CD1c-positive myeloid dendritic cell (primary cell): ENCODE results near the gene PPME1.

Experiments
- DNase-seq: peaks from one replicate; pipeline ENCODE4 v3.0.0-alpha.2; 2016; ENCODE audit errors: extremely low spot score

PPME1 gene

DNA sequence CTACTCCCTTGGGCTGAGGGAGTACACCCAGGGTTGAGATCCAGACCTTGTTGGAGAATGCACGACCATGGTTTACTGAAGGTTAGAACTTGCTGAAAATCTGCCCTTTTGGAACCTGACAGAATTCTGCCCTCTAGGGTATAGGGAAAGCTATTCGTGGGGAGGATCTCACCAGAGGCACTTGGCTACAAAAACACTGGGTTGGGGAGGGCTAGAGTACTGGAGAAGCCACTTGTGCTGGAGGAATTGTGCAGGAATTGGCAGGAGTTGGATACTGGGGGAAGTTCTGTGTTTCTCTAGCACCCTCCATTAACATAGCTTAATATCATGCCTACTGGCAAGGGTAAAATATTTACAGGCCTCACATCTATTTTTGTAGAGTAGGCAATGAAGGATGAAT lies 55.8 kb downstream of the PPME1 start:
- no peak for DNase-seq

DNA sequence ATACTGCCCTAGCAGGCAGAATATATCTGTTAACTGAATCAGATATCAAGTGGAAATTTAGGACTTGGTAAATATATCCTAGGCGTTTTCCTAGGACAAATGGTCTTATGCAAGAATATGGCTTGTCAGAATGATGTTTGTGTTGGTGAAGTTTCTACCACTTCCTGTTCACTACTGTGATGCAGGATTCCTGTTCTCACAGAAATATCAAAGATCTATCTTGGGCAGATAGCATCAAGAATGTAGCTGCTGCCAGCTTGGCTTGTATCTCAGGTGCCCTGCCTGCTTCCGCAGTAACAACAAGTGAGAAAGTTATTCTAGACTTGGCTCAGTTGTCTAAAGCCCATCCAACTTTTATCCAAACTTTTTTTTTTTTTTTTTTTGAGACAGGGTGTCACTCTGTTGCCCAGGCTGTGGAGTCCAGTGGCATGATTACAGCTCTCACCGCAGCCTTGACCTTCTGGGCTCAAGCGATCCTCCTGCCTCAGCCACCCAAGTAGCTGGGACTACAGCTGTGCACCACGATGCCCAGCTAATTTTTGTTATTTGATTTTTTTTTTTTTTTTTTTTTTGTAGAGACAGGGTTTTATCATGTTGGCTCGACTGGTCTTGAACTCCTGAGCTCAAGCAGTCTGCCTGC lies 61.3 kb downstream of the PPME1 start:
- DNase-seq: no peak

DNA sequence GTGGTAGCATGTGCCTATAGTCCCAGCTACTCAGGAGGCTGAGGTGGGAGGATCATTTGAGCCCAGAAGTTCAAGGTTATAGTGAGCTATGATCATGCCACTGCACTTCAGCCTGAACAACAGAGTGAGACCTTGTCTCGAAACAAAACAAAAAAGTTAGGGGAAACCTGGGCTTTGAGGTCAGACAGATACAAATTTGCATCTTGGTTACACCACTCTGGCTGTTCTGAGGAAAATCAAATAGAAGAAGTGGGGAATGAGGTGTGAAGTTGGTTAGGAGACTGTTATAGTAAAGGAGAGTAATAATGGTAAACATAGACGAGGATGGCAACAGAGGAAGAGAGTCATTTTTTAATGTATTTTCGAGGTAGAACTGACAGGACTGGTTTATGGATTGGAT lies 62.6 kb downstream of the PPME1 start:
- no peak for DNase-seq

- no peak for DNase-seq
Observed at GRCh38 chr11:74235121-74235520, 64.0 kb downstream of the PPME1 start.

GRCh38 chr11:74237541-74237940 lies 66.5 kb downstream of the PPME1 start:
- DNase-seq: no peak

- DNase-seq: no peak
Observed at GRCh38 chr11:74238243-74238642, 67.2 kb downstream of the PPME1 start.

DNA sequence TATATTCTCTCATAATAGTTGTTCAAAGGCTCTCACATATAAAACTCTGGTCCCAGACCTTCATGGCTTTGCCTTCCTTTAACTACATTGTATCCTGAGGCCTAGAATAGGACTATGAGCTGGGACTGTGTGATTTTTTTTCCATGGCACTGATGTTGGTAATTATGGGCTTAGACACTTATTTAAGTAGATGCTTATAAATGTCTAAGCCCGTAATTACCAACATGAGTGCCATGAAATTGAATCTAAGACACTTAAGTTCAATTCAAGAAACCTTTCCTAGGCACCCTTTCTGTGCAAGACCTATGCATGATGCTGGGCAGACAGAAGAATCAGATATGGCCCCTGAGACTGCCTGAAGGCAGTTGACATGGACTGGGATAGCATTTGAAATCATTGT lies 77.4 kb downstream of the PPME1 start:
- no peak for DNase-seq

DNA sequence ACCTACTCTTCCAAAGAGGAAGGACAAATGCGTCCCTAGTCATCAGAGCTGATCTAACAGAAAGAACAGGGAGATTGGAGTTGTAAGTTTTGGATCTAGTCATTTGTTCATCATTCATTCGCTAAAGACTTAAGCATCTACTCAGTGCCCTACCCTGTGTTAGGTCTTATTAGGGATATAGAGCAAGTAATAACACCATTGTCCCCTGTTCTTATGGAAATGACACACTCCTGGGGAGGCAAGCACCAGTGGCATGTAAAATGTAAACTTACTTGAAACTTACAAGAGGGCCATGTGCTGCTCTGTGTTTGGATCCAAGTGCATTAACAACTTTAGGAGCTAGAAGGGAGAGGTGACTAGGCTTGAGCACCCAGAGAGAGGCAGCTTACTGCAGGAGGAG lies 78.4 kb downstream of the PPME1 start:
- no peak for DNase-seq

GRCh38 chr11:74253361-74253760 lies 82.3 kb downstream of the PPME1 start:
- DNase-seq: no peak

GRCh38 chr11:74255741-74256375 lies 84.8 kb downstream of the PPME1 start:
- peak; percentile 74 for DNase-seq

DNA sequence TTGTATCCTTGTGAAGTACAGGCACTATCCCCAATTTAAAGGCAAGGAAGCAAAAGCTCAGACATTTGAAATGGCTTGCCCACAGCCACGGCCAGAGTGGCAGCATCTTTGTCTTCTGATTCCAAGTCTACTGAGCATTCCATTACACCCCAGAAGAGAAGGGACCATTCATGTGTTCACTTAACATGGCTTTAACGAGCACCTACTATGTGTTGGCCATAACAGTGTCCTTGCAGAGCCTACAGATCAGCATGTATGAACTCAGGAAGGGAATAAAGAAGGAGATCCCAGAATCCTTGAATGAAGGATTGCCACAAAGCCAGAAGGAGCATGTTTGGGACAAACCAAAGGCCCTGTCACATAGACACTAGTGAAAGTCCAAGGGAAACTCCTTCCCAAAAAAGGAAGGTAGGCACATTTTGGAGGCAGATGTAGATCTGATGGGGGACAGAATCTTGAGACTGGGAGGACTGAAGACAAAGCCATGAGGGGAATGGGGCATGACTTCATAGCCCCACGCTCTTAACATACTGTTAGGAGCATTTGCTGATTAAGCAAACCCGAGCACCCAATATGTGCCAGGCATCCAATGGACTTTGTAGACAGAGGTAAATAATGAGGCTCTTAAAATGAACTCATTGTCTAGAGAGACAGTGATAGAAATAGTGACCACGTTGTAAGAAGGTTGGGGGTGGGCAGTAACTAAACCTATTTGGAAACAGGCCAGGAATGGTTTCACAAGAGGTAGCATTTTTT lies 85.5 kb downstream of the PPME1 start:
- DNase-seq: no peak

GRCh38 chr11:74257959-74258553 lies 87.0 kb downstream of the PPME1 start:
- no peak for DNase-seq

DNA sequence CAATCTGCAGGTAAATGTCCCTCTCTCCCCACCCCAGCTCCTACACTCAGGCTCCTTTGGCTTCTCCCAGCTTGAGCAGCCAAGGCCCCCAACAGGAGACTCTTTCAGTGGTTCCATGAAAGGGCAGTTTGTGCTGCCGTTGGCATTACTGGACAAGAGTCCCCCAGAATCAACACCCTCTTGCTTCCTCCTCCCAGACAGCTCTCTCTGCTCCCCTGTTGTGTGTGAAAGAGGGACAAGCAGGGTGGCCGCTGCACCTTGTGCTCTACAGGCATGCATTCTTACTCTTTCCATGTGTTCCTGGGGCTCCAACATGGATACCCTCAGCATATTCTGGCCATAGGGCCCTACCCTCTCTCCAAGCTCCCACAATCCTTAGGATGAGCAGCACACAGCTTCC lies 91.6 kb downstream of the PPME1 start:
- no peak for DNase-seq

- DNase-seq: no peak
Observed at GRCh38 chr11:74265256-74265655, 94.2 kb downstream of the PPME1 start.

- DNase-seq: no peak
Observed at GRCh38 chr11:74267014-74267413, 95.9 kb downstream of the PPME1 start.

GRCh38 chr11:74268456-74268855 lies 97.4 kb downstream of the PPME1 start:
- no peak for DNase-seq

- DNase-seq: no peak
Observed at GRCh38 chr11:74269161-74269811, 98.2 kb downstream of the PPME1 start.

DNA sequence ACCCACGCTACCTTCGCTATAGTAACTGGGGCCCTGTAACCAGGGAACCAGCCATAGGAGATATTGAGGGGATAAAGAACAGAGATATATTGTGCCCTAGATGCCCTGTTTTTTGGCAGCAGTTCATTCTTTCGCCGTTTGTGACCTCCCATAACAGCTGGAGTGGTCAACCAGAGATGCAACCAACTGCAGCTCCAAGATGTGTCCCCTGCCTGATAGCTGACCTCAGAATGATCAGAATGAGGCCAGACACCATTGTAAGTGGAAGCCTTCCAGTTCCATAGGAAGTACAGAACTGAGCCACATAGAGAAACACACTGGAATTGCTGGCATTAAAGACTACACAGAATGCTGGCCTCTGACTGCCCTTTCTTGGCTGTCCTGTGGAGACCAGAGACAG lies 101.2 kb downstream of the PPME1 start:
- no peak for DNase-seq

GRCh38 chr11:74276581-74276980 lies 105.5 kb downstream of the PPME1 start:
- DNase-seq: no peak

DNA sequence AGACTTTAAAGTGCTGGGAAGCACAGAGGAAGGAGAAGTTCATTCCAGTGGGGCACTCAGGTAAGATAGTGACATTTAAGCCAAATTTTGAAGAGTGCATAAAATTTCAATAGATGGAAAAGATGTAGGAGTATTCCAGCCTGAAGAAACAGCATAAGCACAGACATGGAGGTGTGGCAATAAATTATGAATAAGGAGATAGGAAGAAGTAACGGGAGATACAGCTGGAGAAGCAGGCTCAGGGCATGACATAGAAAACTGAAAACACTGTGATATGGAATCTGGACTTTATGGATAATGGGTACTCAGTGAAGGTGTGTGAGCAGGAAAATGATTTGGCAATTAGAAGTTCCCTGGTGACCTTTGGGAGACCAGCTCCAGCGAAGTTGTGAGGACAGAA lies 107.0 kb downstream of the PPME1 start:
- DNase-seq: no peak

DNA sequence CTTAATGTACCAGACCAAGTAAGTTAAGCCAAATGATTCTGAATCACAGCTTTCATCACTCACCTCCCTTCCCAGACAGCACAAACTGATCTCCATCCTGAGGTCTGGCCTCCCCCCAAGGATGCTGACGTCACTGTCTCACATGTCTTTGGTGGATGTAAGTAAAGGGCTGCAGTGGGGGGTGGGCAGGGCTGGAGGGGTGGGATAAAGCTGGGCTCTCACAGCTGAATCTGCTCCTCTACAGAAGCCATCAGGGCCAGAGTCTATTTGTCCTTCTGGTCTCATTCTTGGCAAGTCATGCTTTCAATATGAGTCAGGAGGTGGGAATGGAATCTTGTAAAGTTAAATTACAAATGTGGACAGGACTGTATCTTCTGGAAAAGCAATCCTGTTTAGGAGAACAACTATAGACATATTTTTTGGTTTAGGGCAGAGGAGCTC lies 107.7 kb downstream of the PPME1 start:
- no peak for DNase-seq

- DNase-seq: no peak
Observed at GRCh38 chr11:74279256-74279655, 108.2 kb downstream of the PPME1 start.
